AG04450 (cell line): Measurements from ENCODE around the gene SMAD6. TPM values are rescaled to one million over a fixed set of nuclear protein-coding genes. Genes with fewer than 3 reads are reported as not detected.

Source experiments
- CTCF ChIA-PET: fragments of 300-600, 350-600 bp; formaldehyde crosslinking; extraction: SDS; loops from one replicate; lab custom pipeline; 2022; ENCODE audit warnings: antibody characterized with exemption, inconsistent platforms; lab: Charles Lee
- POLR2A ChIA-PET: fragments of 350-600 bp; formaldehyde crosslinking; extraction: SDS; loops from one replicate; lab custom pipeline; 2021; ENCODE audit warnings: antibody characterized with exemption, inconsistent platforms; lab: Yijun Ruan, JAX
- DNase-seq: peaks from one replicate; pipeline ENCODE4 v3.0.0-alpha.2; 2011; ENCODE audit warnings: low read depth, low spot score
- H3K27ac ChIP-seq: one replicate; pipeline ENCODE4 v1.5.1; 2012; ENCODE audit warnings: low read depth, low read length, control low read depth
- H3K27me3 ChIP-seq: one replicate; pipeline ENCODE4 v1.6.0; 2012; ENCODE audit warnings: low read length; ENCODE audit not compliant: control insufficient read depth, insufficient read depth
- H3K4me3 ChIP-seq: 2 replicates; pipeline ENCODE4 v1.5.1; 2011; ENCODE audit warnings: mild to moderate bottlenecking, low read depth, low read length, control low read depth
- H3K9me3 ChIP-seq: 2 replicates; pipeline ENCODE4 v1.5.1; 2012; ENCODE audit warnings: low read length; ENCODE audit not compliant: control insufficient read depth, insufficient read depth
- polyA plus RNA-seq: library from polyadenylated mRNA; depleted of rRNA; stranded (reverse); fragments of >200 nt; gene quantifications from 2 replicates; pipeline ENCODE4 v1.2.3, GENCODE V29; 2011
- TF ChIP-seq, protein P1 (sequence below): IDR thresholded peaks from 2 replicates; pipeline ENCODE4 v1.5.1; 2011; ENCODE audit warnings: low read depth, low read length, control low read depth, inconsistent platforms

Gene SMAD6
- polyA plus RNA-seq, 1 experiment, result 1.8 TPM

DNA sequence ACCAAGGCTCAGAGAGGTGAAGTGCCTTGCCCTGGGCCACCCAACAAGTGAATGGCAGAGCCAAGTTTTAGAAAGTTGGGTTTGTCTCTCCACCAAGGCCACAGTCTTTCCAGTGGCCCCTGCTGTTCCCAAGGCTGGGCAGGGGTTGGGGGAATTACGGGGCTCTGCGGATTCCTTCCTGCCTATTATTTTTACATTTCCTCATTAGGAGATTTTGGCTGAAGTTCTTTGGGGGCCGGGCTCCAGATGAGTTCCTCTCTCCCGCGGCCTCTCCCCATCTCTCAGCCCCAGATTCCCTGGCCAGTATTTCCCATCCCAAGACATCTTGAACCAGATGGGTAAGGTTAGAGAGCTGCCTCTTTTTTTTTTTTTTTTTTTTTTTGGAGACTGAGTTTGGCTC lies 44.0 kb upstream of the SMAD6 start:
- Histone ChIP-seq H3K27me3 (peaks cover 3% of the 10 kb centered on the region), H3K27ac (no peak overlapping the region), H3K4me3 (no peak overlapping the region), H3K9me3 (no peaks in the 10 kb centered on the region; the same call in 1 of the 2 replicates)
- TF ChIP-seq, protein P1, sequence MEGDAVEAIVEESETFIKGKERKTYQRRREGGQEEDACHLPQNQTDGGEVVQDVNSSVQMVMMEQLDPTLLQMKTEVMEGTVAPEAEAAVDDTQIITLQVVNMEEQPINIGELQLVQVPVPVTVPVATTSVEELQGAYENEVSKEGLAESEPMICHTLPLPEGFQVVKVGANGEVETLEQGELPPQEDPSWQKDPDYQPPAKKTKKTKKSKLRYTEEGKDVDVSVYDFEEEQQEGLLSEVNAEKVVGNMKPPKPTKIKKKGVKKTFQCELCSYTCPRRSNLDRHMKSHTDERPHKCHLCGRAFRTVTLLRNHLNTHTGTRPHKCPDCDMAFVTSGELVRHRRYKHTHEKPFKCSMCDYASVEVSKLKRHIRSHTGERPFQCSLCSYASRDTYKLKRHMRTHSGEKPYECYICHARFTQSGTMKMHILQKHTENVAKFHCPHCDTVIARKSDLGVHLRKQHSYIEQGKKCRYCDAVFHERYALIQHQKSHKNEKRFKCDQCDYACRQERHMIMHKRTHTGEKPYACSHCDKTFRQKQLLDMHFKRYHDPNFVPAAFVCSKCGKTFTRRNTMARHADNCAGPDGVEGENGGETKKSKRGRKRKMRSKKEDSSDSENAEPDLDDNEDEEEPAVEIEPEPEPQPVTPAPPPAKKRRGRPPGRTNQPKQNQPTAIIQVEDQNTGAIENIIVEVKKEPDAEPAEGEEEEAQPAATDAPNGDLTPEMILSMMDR, result no peak
- POLR2A ChIA-PET, result no interaction called here
- CTCF ChIA-PET, result no interaction called here
- DNase-seq, result no peak

DNA sequence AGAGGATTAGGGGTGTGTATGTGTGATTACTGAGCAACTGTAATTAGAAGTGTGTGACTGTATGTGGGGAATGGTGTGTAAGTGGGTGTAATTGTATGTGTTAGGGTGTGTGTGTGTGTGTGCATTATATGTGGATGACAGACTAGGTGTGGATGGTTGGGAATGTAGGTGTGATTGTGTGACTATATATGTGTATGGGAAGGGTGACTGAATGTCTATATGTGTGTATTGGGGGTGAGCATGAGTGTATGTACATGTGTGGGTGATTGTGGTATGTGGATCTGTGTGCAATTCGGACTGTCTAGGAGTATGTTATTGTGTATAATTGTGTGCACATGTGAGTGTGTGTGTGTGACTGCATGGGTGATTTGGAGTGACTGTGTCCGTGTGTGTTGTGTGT lies 43.2 kb upstream of the SMAD6 start:
- POLR2A ChIA-PET, result interaction anchor here (0.6 kb wide), 1 partner anchor 46 kb away, joined by 4 read pairs; no protein-coding TSS in a partner anchor
- no peaks in the 10 kb centered on the region; the same call in 1 of the 2 replicates for H3K9me3 ChIP-seq
- TF ChIP-seq, protein P1, result no peak
- CTCF ChIA-PET, result no interaction called here
- no peak overlapping the region for H3K4me3 ChIP-seq
- H3K27me3 ChIP-seq, result peaks cover 3% of the 10 kb centered on the region
- no peak overlapping the region for H3K27ac ChIP-seq
- no peak for DNase-seq

DNA sequence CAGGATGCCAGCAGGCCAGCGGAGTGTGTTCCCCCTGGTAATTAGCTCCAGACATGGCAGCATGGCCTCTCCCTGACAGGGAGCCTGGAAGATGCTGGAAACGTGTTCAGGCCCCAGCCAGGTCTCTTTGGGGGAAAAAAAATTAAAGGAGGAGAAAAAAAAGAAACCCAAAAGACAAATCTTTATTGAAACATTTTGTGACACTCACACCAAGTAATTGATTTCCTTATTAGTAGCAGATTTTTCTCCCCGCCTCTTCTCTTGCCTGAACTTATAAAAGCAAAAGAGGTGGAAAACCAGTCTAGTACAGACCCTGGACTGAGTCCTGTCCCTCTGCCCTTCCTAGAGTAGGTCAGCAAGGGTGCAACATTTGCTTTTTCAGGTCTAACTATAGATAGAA lies 42.7 kb upstream of the SMAD6 start:
- ChIA-PET CTCF (interaction anchor here (0.6 kb wide), 1 partner anchor 224 kb away, joined by 3 read pairs; no protein-coding TSS in a partner anchor), POLR2A (interaction anchor here (0.6 kb wide), 1 partner anchor 45 kb away, joined by 4 read pairs; no protein-coding TSS in a partner anchor)
- no peaks in the 10 kb centered on the region; the same call in 1 of the 2 replicates for H3K9me3 ChIP-seq
- TF ChIP-seq, protein P1, result no peak
- no peak overlapping the region for H3K4me3 ChIP-seq
- peaks cover 3% of the 10 kb centered on the region for H3K27me3 ChIP-seq
- DNase-seq, result no peak
- no peak overlapping the region for H3K27ac ChIP-seq

DNA sequence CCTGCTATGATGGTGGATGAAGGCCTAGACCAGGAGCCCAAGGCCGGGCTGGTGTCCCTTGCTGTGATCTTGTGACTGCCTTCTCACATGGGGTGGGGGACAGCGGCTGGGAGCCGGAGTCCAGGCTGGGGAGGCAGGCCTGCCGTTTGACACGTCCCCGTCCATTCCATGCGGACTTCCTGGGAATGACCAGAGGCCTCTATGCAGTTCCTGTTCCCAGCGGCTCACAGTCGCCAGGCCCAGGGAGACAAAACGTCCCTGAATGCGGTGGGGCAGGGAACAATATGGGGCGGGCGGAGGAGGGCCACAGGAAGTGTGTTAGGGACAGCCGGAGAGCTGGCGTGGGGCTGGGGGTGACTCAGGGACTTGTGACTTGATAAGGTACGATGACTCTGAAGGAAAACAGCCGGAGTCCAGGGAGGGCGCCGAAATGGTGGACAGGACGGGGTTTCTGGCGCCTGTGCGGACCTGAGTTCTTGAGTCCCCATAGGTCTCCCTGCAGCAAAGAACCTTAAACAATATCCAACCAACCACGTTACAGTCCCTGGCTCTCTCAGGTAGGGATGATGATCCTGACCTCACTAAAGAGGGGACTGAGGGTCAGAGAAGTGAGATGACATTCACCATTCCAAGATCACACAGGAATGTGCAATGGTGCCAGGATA lies 40.5 kb upstream of the SMAD6 start:
- H3K27ac ChIP-seq, result no peak overlapping the region
- ChIA-PET CTCF (no interaction called here), POLR2A (no interaction called here)
- no peaks in the 10 kb centered on the region for H3K27me3 ChIP-seq
- H3K4me3 ChIP-seq, result no peak overlapping the region
- no peaks in the 10 kb centered on the region; the same call in 1 of the 2 replicates for H3K9me3 ChIP-seq
- DNase-seq, result no peak
- TF ChIP-seq, protein P1, result no peak

DNA sequence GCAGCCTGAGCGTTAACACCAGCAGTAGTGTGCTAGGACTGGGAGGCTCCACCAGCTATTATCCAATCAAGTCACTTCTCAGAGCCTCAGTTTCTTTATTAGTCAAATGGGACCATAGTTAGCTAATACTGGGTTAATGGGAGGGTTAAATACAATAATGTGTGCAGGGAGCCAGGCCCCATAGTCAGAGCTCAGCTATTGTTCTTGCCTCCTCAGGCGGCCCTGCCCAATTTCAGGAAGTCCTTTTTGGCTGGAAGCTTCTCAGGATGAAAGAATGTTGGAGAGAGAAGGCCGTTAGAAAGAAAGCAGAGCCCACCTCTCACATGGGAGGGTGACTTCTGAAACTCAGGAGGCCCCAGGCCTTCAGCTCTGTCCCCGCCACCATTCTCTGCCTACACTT lies 39.5 kb upstream of the SMAD6 start:
- POLR2A ChIA-PET, result no interaction called here
- TF ChIP-seq, protein P1, result no peak
- no peak for DNase-seq
- Histone ChIP-seq H3K27me3 (no peaks in the 10 kb centered on the region), H3K27ac (no peak overlapping the region), H3K4me3 (no peak overlapping the region), H3K9me3 (no peaks in the 10 kb centered on the region; the same call in 1 of the 2 replicates)
- CTCF ChIA-PET, result interaction anchor here (1.1 kb wide), 1 partner anchor 44 kb away, joined by 3 read pairs; no protein-coding TSS in a partner anchor
